GM04503 (cell line): ENCODE measurements around the gene STK17A.
"Not testable (repeated sequence)": the region's sequence is repeated elsewhere in the genome, so short reads cannot be mapped to it uniquely, and the experiment has no call there.

ENCODE experiments used
- DNase-seq: peaks from one replicate; pipeline ENCODE4 v3.0.0-alpha.2; 2012; ENCODE audit warnings: low read depth

Gene STK17A

DNA sequence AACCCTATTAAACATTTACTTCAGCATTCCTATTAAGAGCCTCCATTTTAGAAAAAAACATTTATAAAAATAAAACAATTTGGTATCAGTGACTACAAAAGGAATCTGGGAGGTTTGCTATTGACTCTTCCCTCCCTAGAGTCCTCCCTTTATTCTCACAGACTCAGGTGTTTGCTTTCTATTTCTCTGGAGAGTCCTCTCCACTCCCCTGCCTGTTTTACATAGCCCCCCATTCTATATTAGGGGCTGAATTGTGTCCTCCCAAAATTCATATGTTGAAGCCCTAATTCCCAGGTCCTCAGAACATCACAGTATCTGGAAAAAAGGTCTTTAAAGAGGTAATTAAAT, 76.6 kb downstream of the STK17A start:
- no peak for DNase-seq

DNA sequence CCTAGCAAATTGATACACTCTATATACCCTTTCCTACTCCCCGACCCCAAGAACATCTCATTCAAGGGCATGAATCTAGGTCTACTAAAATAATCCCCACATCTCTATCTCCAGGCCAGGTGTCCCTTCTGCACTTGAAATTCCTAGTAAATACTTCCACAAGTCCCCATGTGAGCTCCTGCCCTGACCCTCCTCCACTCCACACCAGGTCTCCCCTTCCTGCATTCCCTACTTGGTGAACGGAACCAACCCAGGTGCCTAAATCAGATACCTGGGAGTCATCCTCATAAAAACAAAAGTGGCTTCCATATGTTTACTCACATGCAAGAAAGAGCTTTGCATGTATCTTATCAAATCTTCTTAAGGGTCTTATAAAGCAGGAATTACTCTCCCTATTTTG, 77.2 kb downstream of the STK17A start:
- DNase-seq = no peak

DNA sequence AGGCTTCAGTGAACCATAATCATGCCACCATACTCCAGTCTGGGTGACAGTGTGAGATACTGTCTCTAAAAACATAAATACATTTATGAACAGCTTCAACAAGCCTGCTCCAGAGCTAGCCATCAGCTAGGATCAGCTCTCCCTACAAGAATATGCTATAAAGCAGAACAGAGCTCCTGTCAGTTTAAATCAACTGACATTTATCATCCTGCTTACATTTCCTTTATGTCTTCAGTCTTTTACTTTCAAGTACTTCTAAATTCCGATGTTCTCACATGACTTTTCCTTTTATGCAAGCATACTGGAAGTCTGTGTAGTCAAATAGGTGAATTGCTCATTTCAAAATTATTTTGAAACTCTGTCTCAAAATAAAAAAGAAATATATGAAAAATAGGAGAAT, 81.8 kb downstream of the STK17A start:
- DNase-seq = no peak

DNA sequence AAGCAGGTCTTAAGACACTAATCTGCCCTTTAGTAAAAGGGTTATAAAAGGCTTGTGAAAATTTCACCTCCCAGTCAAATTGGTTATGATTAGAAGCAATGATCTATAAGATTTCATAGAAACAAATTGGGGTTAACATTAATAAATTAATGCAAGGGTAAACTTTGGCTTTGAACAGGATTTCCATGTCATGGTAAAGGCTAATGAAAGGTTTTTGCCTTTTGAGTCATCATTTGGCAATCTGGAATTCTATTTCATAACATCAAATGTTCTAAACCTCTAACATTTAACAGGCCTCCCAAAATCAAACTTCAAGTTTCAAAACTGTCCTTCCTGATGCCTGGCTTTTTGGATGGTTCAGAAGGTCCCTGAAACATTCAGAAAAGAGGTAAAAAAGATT, 84.0 kb downstream of the STK17A start:
- DNase-seq = no peak

DNA sequence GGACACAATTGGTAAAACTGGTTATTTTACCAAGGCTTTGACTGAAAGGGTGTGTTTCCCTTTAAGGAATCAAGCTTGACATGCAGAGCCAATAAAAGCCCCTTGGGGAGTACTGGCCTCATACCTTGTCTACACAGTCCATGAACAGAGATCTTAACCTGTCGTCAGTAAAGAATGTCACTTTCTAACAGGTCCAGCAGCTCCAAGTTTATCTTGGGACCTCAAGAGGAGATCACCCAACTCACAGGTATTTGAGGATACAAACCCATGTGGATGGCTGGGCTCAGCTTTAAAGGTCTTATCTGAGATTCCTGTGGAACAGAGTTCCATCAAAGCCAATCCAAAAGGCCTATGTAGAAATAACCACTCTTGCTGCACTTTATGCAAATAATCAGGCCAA, 85.1 kb downstream of the STK17A start:
- no peak for DNase-seq

DNA sequence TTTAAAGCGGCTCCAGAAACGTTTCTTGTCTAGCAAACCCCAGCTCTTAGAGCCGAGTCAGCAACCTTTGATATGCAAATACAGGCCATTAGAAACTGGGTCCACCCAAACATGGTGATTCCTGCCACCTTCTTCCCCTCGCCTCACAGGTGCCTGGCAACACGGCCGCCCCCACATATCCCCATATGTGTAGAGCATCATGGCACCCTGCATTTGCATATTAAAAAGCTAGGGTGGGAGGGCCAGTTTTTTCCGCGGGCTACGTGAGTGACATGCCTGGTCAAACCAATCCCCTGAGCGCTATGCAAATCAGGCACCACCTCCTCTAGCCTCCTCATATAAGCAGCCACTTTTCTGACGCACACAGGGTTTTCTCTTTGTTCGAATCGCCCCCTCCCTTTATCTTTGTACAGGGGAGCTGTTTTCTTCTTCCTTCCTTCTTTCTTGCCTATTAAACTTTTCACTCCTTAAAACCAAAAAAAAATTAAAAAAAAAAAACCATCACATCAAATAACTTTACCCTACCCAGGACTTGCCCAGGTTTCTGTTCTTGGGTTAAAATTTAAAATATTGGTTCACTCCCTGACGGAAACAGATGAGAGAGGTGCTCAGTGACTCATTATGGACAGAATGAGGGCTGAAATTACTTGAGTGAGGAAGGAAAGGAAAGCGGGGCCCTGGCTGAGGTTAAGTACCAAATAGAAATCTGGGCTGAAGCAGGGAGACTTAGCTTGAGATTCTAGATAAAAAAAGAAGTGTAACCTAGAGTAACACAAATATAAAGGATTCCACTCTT, 86.6 kb downstream of the STK17A start:
- no peak for DNase-seq

DNA sequence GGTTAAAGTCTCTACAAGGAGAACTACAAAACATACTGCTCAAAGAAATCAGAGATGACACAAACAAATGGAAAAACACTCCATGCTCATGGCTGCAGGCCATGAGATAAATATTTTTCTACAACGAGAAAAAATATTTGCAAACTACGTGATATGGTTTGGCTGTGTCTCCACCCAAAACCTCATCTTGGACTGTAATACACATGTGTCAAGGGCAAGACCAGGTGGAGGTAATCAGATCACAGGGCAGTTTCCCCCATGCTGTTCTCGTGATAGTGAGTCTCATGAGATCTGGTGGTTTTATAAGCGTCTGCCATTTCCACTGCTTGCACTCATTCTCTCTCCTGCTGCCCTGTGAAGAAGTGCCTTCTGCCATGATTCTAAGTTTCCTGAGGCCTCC, 88.6 kb downstream of the STK17A start:
- no peak for DNase-seq

DNA sequence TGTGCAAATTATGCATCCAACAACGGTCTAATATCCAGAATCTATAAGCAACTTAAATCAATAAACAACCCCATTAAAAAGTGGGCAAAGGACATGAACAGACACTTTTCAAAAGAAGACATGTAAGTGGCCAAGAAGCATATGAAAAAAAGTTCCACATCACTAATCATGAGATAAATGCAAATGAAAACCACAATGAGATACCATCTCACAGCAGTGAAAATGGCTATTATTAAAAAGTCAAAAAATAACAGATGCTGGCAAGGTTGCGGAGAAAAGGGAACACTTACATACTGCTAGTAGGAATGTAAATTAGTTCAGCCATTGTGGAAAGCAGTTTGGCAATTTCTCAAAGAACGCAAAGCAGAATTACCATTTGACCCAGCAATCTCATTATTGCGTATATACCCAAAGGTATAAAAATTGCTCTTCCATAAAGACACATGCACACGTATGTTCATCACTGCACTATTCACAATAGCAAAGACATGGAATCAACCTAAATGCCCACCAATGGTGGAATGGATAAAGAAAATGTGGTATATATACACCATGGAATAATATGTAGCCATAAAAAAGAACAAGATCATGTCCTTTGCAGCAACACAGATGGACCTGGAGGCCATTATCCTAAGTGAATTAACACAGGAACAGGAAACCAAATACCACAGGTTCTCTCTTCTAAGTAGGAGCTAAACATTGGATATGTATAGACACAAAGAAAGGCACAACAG, 90.5 kb downstream of the STK17A start:
- not testable (repeated sequence) for DNase-seq

DNA sequence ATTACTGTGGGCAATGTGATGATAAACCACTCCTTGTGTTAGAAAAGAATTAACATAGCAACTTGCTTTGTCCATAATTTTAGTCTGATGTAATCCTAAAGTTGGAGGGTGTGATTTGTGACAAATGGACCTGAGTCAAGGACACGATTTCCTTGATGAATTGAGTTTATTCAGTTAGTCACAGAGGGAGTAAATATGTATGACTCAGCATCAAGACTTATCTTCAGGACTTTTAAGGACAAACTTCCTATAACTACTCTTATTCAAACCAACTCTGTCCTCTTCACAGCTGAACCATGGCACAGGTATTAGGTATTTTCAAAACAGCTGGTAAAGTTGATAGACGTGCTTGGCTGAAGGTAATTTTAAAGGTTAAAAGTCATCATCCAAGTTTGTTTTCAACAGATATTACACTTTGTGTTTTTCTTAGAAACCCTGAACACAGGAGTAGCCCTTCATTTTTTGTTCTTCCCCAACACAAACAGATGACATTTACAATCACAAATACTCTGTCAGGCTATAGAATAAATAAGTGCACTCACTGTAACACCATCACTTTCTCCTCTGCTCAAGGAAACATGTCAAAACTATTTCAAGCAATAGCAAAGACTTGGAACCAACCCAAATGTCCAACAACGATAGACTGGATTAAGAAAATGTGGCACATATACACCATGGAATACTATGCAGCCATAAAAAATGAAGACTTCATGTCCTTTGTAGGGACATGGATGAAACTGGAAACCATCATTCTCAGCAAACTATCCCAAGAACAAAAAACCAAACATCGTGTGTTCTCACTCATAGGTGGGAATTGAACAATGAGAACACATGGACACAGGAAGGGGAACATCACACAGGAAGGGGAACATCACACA, 91.9 kb downstream of the STK17A start:
- DNase-seq = peak; percentile 87
